Heart left ventricle (tissue), 13 donors: Measurements from ENCODE around the gene SLC16A8.

Experiments
- CTCF ChIP-seq, 12 donors: fragments of 200-600 bp; sonication (generic) in 4 of 12; IDR thresholded peaks; one replicate each; pipeline versions ENCODE4 v1.5.0 to v1.8.0; 2018 to 2022; ENCODE audit warnings: antibody characterized with exemption in 12 of 12, mild to moderate bottlenecking in 5 of 12
- POLR2A ChIP-seq, 2 donors: fragments of 450-650 bp; IDR thresholded peaks; one replicate each; pipeline ENCODE4 v1.6.1; 2017; ENCODE audit warnings: antibody characterized with exemption in 2 of 2, mild to moderate bottlenecking in 2 of 2, moderate library complexity in 2 of 2
- donor health status: ischemic (EF 13 %, LVEDD 7.1; RV severe dilation, severe dysfunction).
- donor health status: DM: no; HTN: yes; CAD: no.
- donor health status: DM: no; HTN: no; CAD: no.
- donor health status: ischemic (EF 25% LVEDD 6.9; RV normal size, moderate dysfunction).
- donor health status: ischemic (EF 25% LVEDD 5.7; RV mildly dilated, moderate dysfunction).
- donor health status: ischemic (EF 35%, LVEDD 5.7; RV mildly dilated, moderate dysfunction).
- donor health status: nonischemic (EF 11% LVEDD 7.7; RV severe dilation, severe dysfunction).
- donor health status: DM: yes; HTN: yes; CAD: no.
- donor health status: PGD.
- donor health status: ischemic (EF 29% LVEDD 5.4; RV normal size, mild dysfunction).
- donor health status: nonischemic (EF 23%, LVEDD 6.1; RV moderate dilation, normal function).

- TF ChIP-seq CTCF (IDR thresholded peaks at IDR 0.05) = no peak
- no peak for TF ChIP-seq POLR2A (IDR thresholded peaks at IDR 0.05)
These were observed 28.4 kb upstream of the SLC16A8 start for GRCh38 chr22:38112381-38112780.
